HG02642 (cell line): ENCODE measurements around the gene KIRREL3.

Source experiments
- ATAC-seq: cut with Tn5 transposase; IDR thresholded peaks from one replicate; pipeline ENCODE4 v1.9.1; 2021; ENCODE audit warnings: mild to moderate bottlenecking; ENCODE audit not compliant: unreplicated experiment, poor library complexity

The KIRREL3 gene

GRCh38 chr11:126512741-126513715, 487.5 kb downstream of the KIRREL3 start:
- no peak for ATAC-seq

GRCh38 chr11:126512251-126512650, 488.3 kb downstream of the KIRREL3 start:
- no peak for ATAC-seq

- no peak for ATAC-seq
Measured at GRCh38 chr11:126511475-126512115, 489.0 kb downstream of the KIRREL3 start.

GRCh38 chr11:126510621-126511370, 489.8 kb downstream of the KIRREL3 start:
- ATAC-seq = no peak

- ATAC-seq = no peak
Measured at GRCh38 chr11:126507646-126508045, 492.9 kb downstream of the KIRREL3 start.

GRCh38 chr11:126506789-126507188, 493.8 kb downstream of the KIRREL3 start:
- ATAC-seq = no peak

- no peak for ATAC-seq
Measured at GRCh38 chr11:126502982-126503381, 497.6 kb downstream of the KIRREL3 start.

- no peak for ATAC-seq
Measured at GRCh38 chr11:126502159-126502558, 498.4 kb downstream of the KIRREL3 start.

- no peak for ATAC-seq
Measured at GRCh38 chr11:126501641-126502040, 498.9 kb downstream of the KIRREL3 start.

- no peak for ATAC-seq
Measured at GRCh38 chr11:126500981-126501380, 499.6 kb downstream of the KIRREL3 start.

GRCh38 chr11:126499131-126499752, 501.3 kb downstream of the KIRREL3 start:
- ATAC-seq = no peak

GRCh38 chr11:126498281-126498680, 502.3 kb downstream of the KIRREL3 start:
- ATAC-seq = no peak

GRCh38 chr11:126497581-126498122, 502.9 kb downstream of the KIRREL3 start:
- ATAC-seq = no peak

GRCh38 chr11:126496576-126497337, 503.8 kb downstream of the KIRREL3 start:
- ATAC-seq = no peak

- no peak for ATAC-seq
Measured at GRCh38 chr11:126495281-126496220, 505.0 kb downstream of the KIRREL3 start.

GRCh38 chr11:126494831-126495230, 505.7 kb downstream of the KIRREL3 start:
- ATAC-seq = no peak

- ATAC-seq = no peak
Measured at GRCh38 chr11:126492331-126493082, 508.1 kb downstream of the KIRREL3 start.

GRCh38 chr11:126491092-126491491, 509.5 kb downstream of the KIRREL3 start:
- no peak for ATAC-seq
